Progenitor cell of endocrine pancreas (in vitro differentiated cells): ENCODE measurements around the gene MAGEE2. TPM values are rescaled to one million over a fixed set of nuclear protein-coding genes. Genes with fewer than 3 reads are reported as not detected.
"Not testable (repeated sequence)": the region's sequence is repeated elsewhere in the genome, so short reads cannot be mapped to it uniquely, and the experiment has no call there.

Experiments used
- DNase-seq: peaks from one replicate; pipeline ENCODE4 v3.0.0; 2021; ENCODE audit warnings: low spot score; ENCODE audit not compliant: unreplicated experiment
- H3K27ac Mint-ChIP-seq: 2 replicates; pipeline ENCODE4 v1.8.0; 2021; ENCODE audit warnings: mild to moderate bottlenecking, moderate library complexity, mixed read lengths
- H3K27me3 Mint-ChIP-seq: 2 replicates; pipeline ENCODE4 v1.8.0; 2021; ENCODE audit warnings: mixed read lengths
- H3K36me3 Mint-ChIP-seq: 2 replicates; pipeline ENCODE4 v1.8.0; 2022; ENCODE audit warnings: mixed read lengths; ENCODE audit not compliant: insufficient read depth
- H3K4me1 Mint-ChIP-seq: 2 replicates; pipeline ENCODE4 v1.8.0; 2021; ENCODE audit warnings: low read depth, mixed read lengths
- H3K4me3 Mint-ChIP-seq: 2 replicates; pipeline ENCODE4 v1.8.0; 2021; ENCODE audit warnings: low read depth, mild to moderate bottlenecking, moderate library complexity, mixed read lengths
- H3K9me3 Mint-ChIP-seq: 2 replicates; pipeline ENCODE4 v1.8.0; 2021; ENCODE audit warnings: low read depth, mixed read lengths
- CTCF ChIP-seq: fragments of 200-600 bp; sonication (generic); IDR thresholded peaks from one replicate; pipeline ENCODE4 v1.5.0; 2021; ENCODE audit warnings: antibody characterized with exemption, mild to moderate bottlenecking; ENCODE audit not compliant: unreplicated experiment
- long read RNA-seq: library from polyadenylated mRNA; unstranded; transcript quantifications from one replicate; pipeline ENCODE4 v2.0.0, GENCODE V29; 2020
- total RNA-seq: library from RNA; stranded (reverse); gene quantifications from 2 replicates; pipeline ENCODE4 v1.2.1, GENCODE V29; 2021

The MAGEE2 gene
- not detected in 2 replicates for total RNA-seq
- long read RNA-seq = 0 reads

- no peak for TF ChIP-seq CTCF
- Mint-ChIP-seq H3K9me3 (peaks cover 29% of the 10 kb centered on the region), H3K27me3 (no peaks in the 10 kb centered on the region), H3K27ac (no peak within 1 kb of the TSS), H3K4me1 (no peaks in the 10 kb centered on the region), H3K36me3 (no peaks in the 10 kb centered on the region), H3K4me3 (peak within 1 kb of the TSS; percentile 31)
- DNase-seq = no peak
Observed at GRCh38 chrX:75784680-75785491, at the start of gene MAGEE2. TSS of gene MAGEE2 (minus strand) at chrX:75785254. CDS start at chrX:75785051, 203 bp downstream.

- H3K36me3 Mint-ChIP-seq = no peaks in the 10 kb centered on the region
- H3K27me3 Mint-ChIP-seq = no peaks in the 10 kb centered on the region
- H3K4me3 Mint-ChIP-seq = no peak overlapping the region
- DNase-seq = no peak
- H3K27ac Mint-ChIP-seq = no peak overlapping the region
- H3K4me1 Mint-ChIP-seq = no peaks in the 10 kb centered on the region
- H3K9me3 Mint-ChIP-seq = peaks cover 37% of the 10 kb centered on the region
- TF ChIP-seq CTCF = no peak
Observed at GRCh38 chrX:75786290-75786689, 1.2 kb upstream of the MAGEE2 start.

- Mint-ChIP-seq H3K4me1 (no peaks in the 10 kb centered on the region), H3K27ac (no peak overlapping the region), H3K27me3 (no peaks in the 10 kb centered on the region), H3K9me3 (peaks cover 25% of the 10 kb centered on the region), H3K36me3 (no peaks in the 10 kb centered on the region), H3K4me3 (no peak overlapping the region)
- no peak for DNase-seq
- no peak for TF ChIP-seq CTCF
Observed at GRCh38 chrX:75781611-75782010, 3.4 kb downstream of the MAGEE2 start.

GRCh38 chrX:75768063-75768462 lies 17.0 kb downstream of the MAGEE2 start:
- H3K36me3 Mint-ChIP-seq, DNase-seq, H3K27me3 Mint-ChIP-seq, H3K4me1 Mint-ChIP-seq, H3K4me3 Mint-ChIP-seq, H3K27ac Mint-ChIP-seq: not testable (repeated sequence)
- peaks cover 39% of the 10 kb centered on the region for H3K9me3 Mint-ChIP-seq

GRCh38 chrX:75748431-75748830 lies 36.6 kb downstream of the MAGEE2 start:
- Mint-ChIP-seq H3K9me3 (peaks cover 64% of the 10 kb centered on the region), H3K27me3 (no peaks in the 10 kb centered on the region), H3K36me3 (peaks cover 19% of the 10 kb centered on the region), H3K4me1 (peaks cover 10% of the 10 kb centered on the region), H3K4me3 (no peak overlapping the region), H3K27ac (peak overlapping the region; percentile 43)
- TF ChIP-seq CTCF = no peak
- DNase-seq = no peak
